K562 (cell line): ENCODE measurements around the gene DDX54. TPM values are rescaled to one million over a fixed set of nuclear protein-coding genes. Genes with fewer than 3 reads are reported as not detected.
A peak's percentile ranks its signal among the peaks of the same experiment; 100 is the strongest.

Experiments
- ATF1 ChIP-seq, 2 experiments: fragments of 450-650 bp in 1 of 2; IDR thresholded peaks; 2 replicates each; pipeline ENCODE4 v1.6.1; 2016; ENCODE audit warnings: missing compliant biosample characterization in 1 of 2, missing genetic modification characterization in 1 of 2
- BHLHE40 ChIP-seq: IDR thresholded peaks from 2 replicates; pipeline ENCODE4 v1.6.1; 2011; ENCODE audit warnings: low read length, improper control_type of control experiment
- CBX3 ChIP-seq, 2 experiments: IDR thresholded peaks; 1 replicate in 1 of 2; 2 replicates in 1 of 2; pipeline ENCODE4 v1.6.1; 2012; ENCODE audit warnings: inconsistent platforms in 2 of 2, low read length in 2 of 2, borderline replicate concordance in 1 of 2, control low read depth in 1 of 2
- CC2D1A ChIP-seq: fragments of 450-650 bp; IDR thresholded peaks from 2 replicates; pipeline ENCODE4 v1.6.1; 2017; ENCODE audit warnings: mild to moderate bottlenecking
- ELF2 ChIP-seq: fragments of 250-450 bp; sonication (Bioruptor Pico); IDR thresholded peaks from 2 replicates; pipeline ENCODE4 v1.5.0; 2021; ENCODE audit warnings: mild to moderate bottlenecking
- ETV5 ChIP-seq: sonication (generic); formaldehyde crosslinking; IDR thresholded peaks from 2 replicates; pipeline ENCODE4 v1.4.0; 2020; ENCODE audit warnings: low read depth, mild to moderate bottlenecking, missing genetic modification reagents
- FOXK1 ChIP-seq: sonication (generic); formaldehyde crosslinking; IDR thresholded peaks from 2 replicates; pipeline ENCODE4 v1.8.0; 2022; ENCODE audit warnings: missing genetic modification reagents, mild to moderate bottlenecking, borderline replicate concordance
- GATAD2A ChIP-seq: fragments of 450-650 bp; IDR thresholded peaks from 2 replicates; pipeline ENCODE4 v1.6.1; 2017
- HNRNPL ChIP-seq: fragments of 200-400 bp; formaldehyde crosslinking; IDR thresholded peaks from 2 replicates; pipeline ENCODE4 v1.6.1; 2017; ENCODE audit warnings: low read depth, mild to moderate bottlenecking, low read length
- HNRNPLL ChIP-seq: fragments of 200-400 bp; formaldehyde crosslinking; IDR thresholded peaks from 2 replicates; pipeline ENCODE4 v1.6.1; 2017; ENCODE audit warnings: low read length, low read depth, mild to moderate bottlenecking; ENCODE audit not compliant: poor library complexity, severe bottlenecking
- MYBL2 ChIP-seq, 2 experiments: fragments of 450-650 bp in 1 of 2; sonication (generic) in 1 of 2; formaldehyde crosslinking in 1 of 2; IDR thresholded peaks; 2 replicates each; pipeline versions ENCODE4 v1.6.1 to v1.8.1; 2017 to 2022; ENCODE audit warnings: borderline replicate concordance in 1 of 2, inconsistent platforms in 1 of 2, low read depth in 1 of 2, mild to moderate bottlenecking in 1 of 2, missing genetic modification reagents in 1 of 2, moderate library complexity in 1 of 2
- OTX1 ChIP-seq: fragments of 450-650 bp; formaldehyde crosslinking; IDR thresholded peaks from 2 replicates; pipeline ENCODE4 v1.4.0; 2022; ENCODE audit warnings: mild to moderate bottlenecking
- POLR3G ChIP-seq: IDR thresholded peaks from 2 replicates; pipeline ENCODE4 v1.6.1; 2011; ENCODE audit not compliant: insufficient read length, insufficient replicate concordance; ENCODE audit errors: extremely low read depth
- RBM39 ChIP-seq: fragments of 200-400 bp; formaldehyde crosslinking; optimal IDR thresholded peaks from 2 replicates; pipeline ENCODE3; 2018; ENCODE audit warnings: low read depth, low read length
- SNIP1 ChIP-seq: fragments of 450-650 bp; IDR thresholded peaks from 2 replicates; pipeline ENCODE4 v1.7.1; 2017; ENCODE audit warnings: low read depth, mild to moderate bottlenecking
- SNRNP70 ChIP-seq: fragments of 200-400 bp; formaldehyde crosslinking; optimal IDR thresholded peaks from 2 replicates; pipeline ENCODE3; 2017; ENCODE audit warnings: low read depth, low read length
- ZNF134 ChIP-seq: fragments of 250-450 bp; sonication (Bioruptor Pico); conservative IDR thresholded peaks from 2 replicates; pipeline ENCODE4 v1.4.0; 2020
- ZNF224 ChIP-seq: sonication (generic); formaldehyde crosslinking; IDR thresholded peaks from 2 replicates; pipeline ENCODE4 v1.8.0; 2022; ENCODE audit warnings: mild to moderate bottlenecking, missing genetic modification reagents
- ZNF3 ChIP-seq: fragments of 250-450 bp; sonication (Bioruptor Pico); IDR thresholded peaks from 2 replicates; pipeline ENCODE4 v1.5.0; 2021; ENCODE audit warnings: mild to moderate bottlenecking, moderate library complexity
- ZSCAN32 ChIP-seq: fragments of 450-650 bp; formaldehyde crosslinking; IDR thresholded peaks from 2 replicates; pipeline ENCODE4 v1.4.0; 2020; ENCODE audit warnings: mild to moderate bottlenecking, moderate library complexity
- polyA plus RNA-seq, 8 experiments: library from polyadenylated mRNA; depleted of rRNA in 4 of 8; stranded (reverse) in 5 of 8; unstranded in 3 of 8; fragments of >200 nt; fragmentation: Nextera tagmentation in 2 of 8; fragmentation: Illumina TruSeq in 1 of 8; extraction: Ambion mirVana in 2 of 8; extraction: Trizol in 1 of 8; gene quantifications; 2 replicates each; pipeline versions ENCODE4 v1.2.1 to v1.2.3, GENCODE V29; 2011 to 2014; ENCODE audit warnings: inconsistent platforms in 1 of 8, missing spikeins in 1 of 8
- total RNA-seq, 7 experiments: library from RNA; depleted of rRNA in 6 of 7; stranded (reverse); fragments of >200 nt in 6 of 7; fragmentation: Illumina TruSeq in 2 of 7; extraction: Trizol in 2 of 7; gene quantifications; 2 replicates each; pipeline versions ENCODE4 v1.2.1 to v1.2.3, GENCODE V29; 2011 to 2021; ENCODE audit warnings: low replicate concordance in 1 of 7
- TF ChIP-seq, protein P1 (sequence below): fragments of 250-450 bp; sonication (Bioruptor Pico); IDR thresholded peaks from 2 replicates; pipeline ENCODE4 v1.5.0; 2022; ENCODE audit warnings: mild to moderate bottlenecking
- TF ChIP-seq, protein P2 (sequence below): fragments of 250-450 bp; sonication (Bioruptor Pico); IDR thresholded peaks from 2 replicates; pipeline ENCODE4 v1.8.0; 2022; ENCODE audit warnings: inconsistent platforms
- TF ChIP-seq, protein P3 (sequence below): fragments of 450-650 bp; formaldehyde crosslinking; IDR thresholded peaks from 2 replicates; pipeline ENCODE4 v1.4.0; 2020; ENCODE audit warnings: mild to moderate bottlenecking, moderate library complexity

Gene DDX54
- total and polyA plus RNA-seq, 9 of the 15 experiments (the other 6 are each of a cell fraction or from before 2014, with no cell fraction given), result 1.4 to 135 (median 51.4) TPM

DNA sequence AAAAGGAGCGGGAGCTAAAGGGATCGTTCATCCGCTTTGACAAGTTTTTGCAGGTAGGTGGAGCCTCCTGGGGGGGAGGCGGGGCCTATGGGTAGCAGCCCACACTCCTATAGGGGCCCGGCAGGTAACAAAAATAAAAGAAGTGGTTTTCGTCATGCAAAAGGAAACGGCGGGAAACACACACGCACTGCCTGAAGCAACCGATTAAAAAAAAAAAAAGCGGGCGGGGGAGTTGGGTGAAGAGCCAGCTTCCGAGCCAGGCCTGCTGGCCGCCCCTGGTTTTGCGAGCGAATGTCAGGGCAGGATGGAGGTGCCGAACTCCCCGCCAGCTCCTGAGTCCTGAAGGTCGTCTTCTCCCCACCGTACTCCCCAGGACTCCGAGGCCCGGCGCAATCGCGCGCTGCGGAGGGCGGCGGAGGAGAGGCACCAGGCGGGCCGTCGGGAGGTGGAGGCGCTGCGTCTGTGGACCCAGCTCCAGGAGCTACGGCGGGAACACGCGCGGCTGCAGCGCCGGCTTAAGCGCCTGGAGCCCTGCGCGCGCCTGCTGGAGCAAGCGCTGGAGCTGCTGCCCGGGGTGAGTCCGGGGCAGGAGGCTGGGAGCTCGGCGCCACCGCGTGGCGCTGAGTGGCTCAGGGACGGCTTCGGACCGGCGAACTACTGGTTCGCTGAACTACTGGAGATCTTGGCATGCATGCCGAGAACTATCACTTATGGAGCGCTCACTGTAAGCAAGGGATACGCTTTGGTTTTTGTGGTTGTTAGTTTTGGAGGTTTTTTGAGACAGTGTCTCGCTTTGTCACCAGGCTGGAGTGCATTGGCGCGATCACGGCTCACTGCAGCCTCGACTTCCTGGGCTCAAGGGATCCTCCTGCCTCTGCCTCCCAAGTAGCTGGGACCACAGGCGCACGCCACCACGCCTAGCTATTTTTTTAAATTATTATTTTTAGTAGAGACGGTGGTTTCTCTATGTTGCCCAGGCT is 32.2 kb downstream of the DDX54 start (continued):
- TF ChIP-seq MYBL2 (IDR thresholded peaks at IDR 0.05; ENCODE audit: low read depth), result no peak
- TF ChIP-seq MYBL2 (CRISPR knock-in tag; IDR thresholded peaks at IDR 0.05; ENCODE audit: borderline replicate concordance), result no peak
- no peak for TF ChIP-seq CBX3 (IDR thresholded peaks at IDR 0.05; ENCODE audit: borderline replicate concordance in 1 of 2, low read length in 2 of 2)
- TF ChIP-seq POLR3G, result no peak
- no peak for TF ChIP-seq ATF1 (CRISPR knock-in tag; IDR thresholded peaks at IDR 0.05)
- TF ChIP-seq ATF1 (tag; IDR thresholded peaks at IDR 0.05), result 0 out of 2 replicates have a peak, but pooled peaks have one; percentile 12
- TF ChIP-seq HNRNPL, result peak; percentile 37; the same call in 1 of the 2 replicates
- no peak for TF ChIP-seq ETV5 (CRISPR knock-in tag)
- TF ChIP-seq ELF2, result no peak
- no peak for TF ChIP-seq ZNF3 (CRISPR knock-in tag)
- TF ChIP-seq ZNF134, result no peak
- no peak for TF ChIP-seq ZSCAN32 (CRISPR knock-in tag)
- TF ChIP-seq SNRNP70, result no peak
- TF ChIP-seq, protein P1, sequence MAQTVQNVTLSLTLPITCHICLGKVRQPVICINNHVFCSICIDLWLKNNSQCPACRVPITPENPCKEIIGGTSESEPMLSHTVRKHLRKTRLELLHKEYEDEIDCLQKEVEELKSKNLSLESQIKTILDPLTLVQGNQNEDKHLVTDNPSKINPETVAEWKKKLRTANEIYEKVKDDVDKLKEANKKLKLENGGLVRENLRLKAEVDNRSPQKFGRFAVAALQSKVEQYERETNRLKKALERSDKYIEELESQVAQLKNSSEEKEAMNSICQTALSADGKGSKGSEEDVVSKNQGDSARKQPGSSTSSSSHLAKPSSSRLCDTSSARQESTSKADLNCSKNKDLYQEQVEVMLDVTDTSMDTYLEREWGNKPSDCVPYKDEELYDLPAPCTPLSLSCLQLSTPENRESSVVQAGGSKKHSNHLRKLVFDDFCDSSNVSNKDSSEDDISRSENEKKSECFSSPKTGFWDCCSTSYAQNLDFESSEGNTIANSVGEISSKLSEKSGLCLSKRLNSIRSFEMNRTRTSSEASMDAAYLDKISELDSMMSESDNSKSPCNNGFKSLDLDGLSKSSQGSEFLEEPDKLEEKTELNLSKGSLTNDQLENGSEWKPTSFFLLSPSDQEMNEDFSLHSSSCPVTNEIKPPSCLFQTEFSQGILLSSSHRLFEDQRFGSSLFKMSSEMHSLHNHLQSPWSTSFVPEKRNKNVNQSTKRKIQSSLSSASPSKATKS (CRISPR knock-in tag), result no peak
- TF ChIP-seq GATAD2A, result no peak
- peak; percentile 93 for TF ChIP-seq ZNF224 (CRISPR knock-in tag)
- TF ChIP-seq BHLHE40, result no peak
- peak; percentile 85 for TF ChIP-seq FOXK1 (CRISPR knock-in tag)
- TF ChIP-seq, protein P2, sequence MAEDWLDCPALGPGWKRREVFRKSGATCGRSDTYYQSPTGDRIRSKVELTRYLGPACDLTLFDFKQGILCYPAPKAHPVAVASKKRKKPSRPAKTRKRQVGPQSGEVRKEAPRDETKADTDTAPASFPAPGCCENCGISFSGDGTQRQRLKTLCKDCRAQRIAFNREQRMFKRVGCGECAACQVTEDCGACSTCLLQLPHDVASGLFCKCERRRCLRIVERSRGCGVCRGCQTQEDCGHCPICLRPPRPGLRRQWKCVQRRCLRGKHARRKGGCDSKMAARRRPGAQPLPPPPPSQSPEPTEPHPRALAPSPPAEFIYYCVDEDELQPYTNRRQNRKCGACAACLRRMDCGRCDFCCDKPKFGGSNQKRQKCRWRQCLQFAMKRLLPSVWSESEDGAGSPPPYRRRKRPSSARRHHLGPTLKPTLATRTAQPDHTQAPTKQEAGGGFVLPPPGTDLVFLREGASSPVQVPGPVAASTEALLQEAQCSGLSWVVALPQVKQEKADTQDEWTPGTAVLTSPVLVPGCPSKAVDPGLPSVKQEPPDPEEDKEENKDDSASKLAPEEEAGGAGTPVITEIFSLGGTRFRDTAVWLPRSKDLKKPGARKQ, result 0 out of 2 replicates have a peak, but pooled peaks have one; percentile 79
- no peak for TF ChIP-seq RBM39
- TF ChIP-seq, protein P3, sequence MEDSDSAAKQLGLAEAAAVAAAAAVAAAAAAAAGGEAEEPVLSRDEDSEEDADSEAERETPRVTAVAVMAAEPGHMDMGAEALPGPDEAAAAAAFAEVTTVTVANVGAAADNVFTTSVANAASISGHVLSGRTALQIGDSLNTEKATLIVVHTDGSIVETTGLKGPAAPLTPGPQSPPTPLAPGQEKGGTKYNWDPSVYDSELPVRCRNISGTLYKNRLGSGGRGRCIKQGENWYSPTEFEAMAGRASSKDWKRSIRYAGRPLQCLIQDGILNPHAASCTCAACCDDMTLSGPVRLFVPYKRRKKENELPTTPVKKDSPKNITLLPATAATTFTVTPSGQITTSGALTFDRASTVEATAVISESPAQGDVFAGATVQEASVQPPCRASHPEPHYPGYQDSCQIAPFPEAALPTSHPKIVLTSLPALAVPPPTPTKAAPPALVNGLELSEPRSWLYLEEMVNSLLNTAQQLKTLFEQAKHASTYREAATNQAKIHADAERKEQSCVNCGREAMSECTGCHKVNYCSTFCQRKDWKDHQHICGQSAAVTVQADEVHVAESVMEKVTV, result no peak; the same call in 1 of the 2 replicates
- no peak for TF ChIP-seq HNRNPLL
- no peak for TF ChIP-seq OTX1 (CRISPR knock-in tag)
- TF ChIP-seq SNIP1, result peak; percentile 62; the same call in 1 of the 2 replicates
- TF ChIP-seq CC2D1A, result no peak
